NCI-H1694 (cell line): ENCODE results near the gene RAB33A.

ENCODE experiments used
- DNase-seq: peaks from one replicate; lab custom pipeline; 2025; lab: John Stamatoyannopoulos, UW

RAB33A gene

DNA sequence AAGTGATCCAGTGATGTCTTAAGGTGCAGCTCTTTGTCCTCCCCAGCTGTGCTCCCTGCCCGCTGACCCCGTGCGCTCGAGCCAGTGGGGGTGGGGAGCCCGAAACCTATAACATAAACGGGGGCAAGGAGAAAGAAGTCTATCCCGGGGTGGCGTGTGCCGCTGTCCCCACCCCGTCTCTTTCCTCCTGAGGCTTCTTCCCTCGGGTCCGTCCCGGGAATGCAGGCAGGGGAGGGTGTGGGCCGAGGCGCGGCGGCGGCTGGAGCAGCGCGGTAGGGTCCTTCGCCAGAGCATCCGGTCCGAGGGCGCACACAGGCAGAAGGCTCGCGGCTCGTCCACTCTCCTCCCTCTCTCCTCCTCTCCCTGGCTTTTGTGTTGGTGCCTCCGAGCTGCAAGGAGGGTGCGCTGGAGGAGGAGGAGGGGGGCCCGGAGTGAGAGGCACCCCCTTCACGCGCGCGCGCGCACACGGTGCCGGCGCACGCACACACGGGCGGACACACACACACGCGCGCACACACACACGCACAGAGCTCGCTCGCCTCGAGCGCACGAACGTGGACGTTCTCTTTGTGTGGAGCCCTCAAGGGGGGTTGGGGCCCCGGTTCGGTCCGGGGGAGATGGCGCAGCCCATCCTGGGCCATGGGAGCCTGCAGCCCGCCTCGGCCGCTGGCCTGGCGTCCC, at the start of gene RAB33A:
RAB33A (plus strand) TSS at position 517 of the 681 bp plus-strand sequence; CDS start at position 618, 101 bp downstream.
- peak; percentile 1 for DNase-seq

DNA sequence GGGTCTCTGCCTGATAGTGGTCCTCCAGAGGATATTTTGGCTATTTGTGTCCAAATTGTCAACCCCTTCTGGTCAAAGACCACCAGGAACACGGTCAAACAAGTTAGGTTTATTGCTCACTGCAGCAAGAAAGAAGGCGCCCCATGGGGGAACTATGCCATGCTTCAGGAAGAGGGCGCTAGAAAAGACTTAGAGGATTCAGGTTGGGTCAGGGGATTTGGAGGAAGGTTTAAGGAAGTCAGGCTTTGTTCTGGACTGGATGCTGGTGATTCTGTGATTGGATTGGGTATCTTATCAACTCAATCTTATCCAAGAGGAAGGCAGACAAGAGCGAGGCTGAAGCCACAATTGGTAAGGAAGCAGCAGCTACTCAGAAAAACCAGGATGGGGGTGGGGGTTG, 47.2 kb upstream of the RAB33A start:
- DNase-seq: no peak

DNA sequence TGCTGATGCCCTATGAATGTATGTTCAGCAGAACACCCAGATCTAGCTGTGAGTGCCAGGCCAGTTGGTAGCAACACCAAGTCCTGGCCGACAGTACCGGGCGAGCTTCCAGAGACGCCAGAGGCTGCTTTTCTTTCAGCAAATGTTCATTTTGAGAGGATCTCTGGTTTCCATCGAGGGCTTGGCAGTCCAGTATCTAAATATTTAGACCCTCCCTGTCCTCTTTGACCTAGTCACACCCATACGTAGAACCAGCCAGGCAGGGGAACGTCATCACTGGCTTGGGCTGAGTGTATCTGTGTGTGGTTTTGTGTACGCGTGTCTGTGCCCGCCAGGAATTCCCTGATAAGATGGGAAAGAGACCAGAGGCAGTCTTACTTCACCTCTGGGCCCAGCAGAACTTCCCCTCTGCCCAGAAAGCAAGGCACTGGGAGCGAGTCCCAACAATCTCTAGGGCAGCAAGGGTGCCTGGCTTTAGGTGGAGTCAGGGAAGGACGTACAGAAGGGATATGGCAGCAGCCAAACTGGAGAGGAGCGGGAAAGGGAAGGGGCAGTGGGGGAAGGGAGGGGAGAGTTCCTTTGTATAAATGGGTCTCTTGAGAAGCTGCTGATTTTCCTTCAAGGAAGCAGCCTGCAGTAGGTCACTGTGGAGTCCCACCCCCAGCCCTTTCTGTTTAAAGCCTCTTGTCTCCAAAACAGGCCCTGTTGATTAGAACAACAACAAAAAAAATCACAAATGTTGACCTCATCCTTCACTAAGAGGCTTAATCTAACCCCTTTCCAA, 46.5 kb upstream of the RAB33A start:
- no peak for DNase-seq

DNA sequence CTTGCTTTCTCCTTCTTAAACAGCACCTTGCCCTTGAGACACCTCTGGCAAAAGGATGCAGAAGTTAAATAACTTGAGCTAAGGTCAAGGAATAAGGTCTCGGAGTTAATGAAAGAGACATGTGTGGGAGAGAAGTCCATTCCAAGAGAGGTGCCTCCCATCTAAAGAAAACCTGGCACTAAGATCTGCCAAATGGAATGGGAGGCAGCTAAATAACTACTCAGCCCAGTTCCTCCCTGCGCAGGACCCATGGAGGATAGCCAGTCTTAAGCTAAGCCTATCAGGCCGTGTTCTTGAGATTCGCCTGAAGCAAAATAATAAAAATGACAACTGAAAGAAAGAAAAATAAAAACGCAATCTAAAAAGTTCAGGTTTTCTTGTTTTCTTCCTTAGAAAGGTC, 40.8 kb upstream of the RAB33A start:
- no peak for DNase-seq

DNA sequence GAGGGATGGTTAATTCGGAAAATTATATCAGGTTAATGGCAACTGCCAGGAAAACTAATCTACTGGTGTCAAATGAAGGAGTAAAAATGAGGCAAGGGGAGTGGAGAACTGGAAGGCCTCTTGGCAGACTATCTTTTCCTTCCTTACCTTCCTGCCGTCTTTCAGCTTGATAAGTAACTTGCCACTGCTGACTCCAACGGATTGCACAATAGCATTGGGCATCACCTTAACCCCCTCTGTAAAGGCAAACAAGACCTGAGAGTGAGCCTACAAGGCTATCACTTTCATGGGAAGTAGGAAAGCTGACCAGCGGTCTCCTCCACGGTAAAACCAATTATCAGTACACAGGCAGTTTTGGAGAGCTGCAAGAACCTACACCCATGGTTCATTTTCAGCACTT, 35.3 kb upstream of the RAB33A start:
- no peak for DNase-seq

DNA sequence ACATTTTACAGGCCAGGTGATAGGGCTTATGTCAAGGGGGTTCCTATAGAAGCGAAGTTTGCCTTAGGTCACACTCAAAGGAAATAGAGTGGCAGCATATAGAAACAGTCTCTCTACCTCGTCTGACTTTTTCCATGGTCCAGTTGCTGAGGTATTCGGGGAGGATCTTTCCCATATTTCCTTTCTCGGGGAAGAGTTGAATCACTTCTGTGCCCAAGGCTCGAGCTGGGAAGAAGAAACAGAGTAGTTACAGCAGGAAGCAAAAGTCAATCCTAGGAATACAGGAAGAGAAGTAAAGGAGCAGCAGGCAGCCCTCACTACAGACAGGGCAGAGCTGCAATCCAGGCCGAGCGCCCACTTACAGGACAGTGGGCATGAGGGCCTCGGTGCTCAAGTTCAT, 34.8 kb upstream of the RAB33A start:
- no peak for DNase-seq

DNA sequence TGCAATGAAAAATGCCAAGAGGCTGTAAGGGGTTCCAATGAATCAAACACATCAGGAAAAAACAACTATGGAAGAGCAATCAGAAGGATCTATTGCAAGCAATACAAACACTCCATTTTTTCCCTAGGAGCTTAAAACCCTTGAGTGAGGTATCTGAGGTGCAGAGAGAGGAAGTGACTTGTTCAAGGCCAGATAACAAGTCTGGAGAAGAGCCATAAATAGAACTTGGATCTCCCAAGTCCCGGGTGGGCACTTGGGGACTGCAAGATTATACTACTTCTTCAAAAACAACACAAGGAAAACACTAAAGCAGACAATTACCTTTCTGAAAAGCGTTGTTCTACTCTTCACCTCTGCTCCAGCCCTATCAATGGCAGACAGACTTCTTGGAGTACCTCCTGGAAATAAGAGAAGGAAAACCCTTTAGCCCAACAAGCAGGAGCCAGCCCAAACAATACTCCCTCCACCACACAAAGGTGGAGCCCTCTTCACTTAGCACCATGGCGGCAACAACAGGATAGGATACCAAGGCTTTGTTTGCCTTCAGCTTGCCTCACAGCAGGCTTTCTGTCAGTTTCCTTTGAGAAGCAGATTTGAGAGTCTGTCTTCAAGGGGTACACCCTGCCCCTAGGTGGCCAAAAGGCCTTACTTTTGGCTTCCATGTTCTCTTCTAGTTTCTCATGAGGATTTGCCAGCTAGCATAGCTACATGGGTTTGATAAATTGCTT, 32.1 kb upstream of the RAB33A start:
- DNase-seq: no peak

DNA sequence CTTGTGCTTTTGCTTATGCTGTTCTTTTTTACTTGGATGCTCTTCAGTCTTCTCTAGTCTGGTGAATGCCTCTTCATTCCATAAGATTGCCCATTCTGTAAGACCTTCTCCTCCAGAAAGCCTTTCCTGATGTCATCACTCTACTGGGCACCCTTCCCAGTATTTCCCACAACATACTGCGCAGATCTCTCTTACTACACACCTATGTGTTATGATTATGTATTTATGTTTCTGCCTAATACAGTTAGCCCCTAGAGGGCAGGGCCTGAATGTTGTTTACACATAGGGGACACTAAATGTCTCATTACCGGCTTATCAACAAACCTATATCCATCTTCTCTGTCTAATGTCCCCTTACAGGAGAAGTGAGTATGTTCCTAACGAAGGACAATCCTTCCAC, 27.3 kb upstream of the RAB33A start:
- no peak for DNase-seq

DNA sequence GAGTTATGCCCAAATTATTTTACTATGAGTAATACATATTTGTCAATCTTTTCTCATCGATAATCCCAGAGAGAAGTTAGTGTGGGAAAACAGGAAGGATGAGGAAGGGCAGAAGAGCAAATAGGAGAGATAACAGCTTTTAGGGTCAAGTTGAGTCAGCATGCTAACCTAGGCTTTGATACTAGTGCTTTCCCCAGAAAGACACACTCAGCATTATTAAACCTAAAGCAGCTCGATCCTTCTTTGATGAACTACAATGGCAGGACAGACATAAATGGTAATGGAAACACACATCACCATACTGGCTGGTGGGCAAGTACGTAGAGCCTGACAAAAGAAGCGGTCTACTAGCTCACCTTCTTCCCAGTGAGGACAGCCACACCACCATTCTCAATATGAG, 26.6 kb upstream of the RAB33A start:
- no peak for DNase-seq

DNA sequence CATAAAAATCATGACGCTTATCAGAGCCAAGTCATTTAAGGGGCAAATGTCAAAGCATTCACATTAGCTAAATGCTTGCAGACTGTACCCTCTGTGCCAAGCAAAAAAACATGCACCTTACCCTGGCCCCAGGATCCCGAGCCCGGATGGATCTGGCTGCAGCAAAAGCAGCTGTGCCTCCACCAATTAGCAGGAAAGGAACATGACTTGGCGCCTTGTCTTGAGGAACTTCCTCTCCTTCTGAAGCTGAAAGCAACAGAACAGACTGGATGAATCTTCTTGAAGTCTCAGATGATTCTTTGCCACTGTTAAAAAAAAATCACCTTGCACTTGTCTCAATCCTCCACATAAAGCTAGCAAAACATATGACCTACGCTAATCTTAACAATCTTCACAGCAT, 24.1 kb upstream of the RAB33A start:
- DNase-seq: no peak

DNA sequence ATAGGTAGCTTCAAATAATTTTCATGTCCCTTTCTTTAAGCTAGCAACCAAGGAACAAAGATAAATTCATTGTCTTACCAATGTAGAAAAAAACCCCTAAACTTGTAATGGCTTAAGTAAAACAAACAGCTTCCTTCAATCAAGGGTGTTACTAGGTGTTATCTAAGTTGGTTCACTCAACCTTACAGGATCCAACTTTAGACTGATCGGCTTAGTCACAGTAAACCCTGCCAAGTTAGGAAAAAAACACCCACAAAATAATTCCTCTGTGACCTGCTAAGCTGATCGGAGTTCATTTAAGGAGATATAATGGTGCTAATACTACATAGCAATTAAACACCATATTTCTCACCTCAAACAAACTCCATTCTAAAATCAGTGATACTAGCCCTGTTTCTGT, 16.2 kb upstream of the RAB33A start:
- no peak for DNase-seq

DNA sequence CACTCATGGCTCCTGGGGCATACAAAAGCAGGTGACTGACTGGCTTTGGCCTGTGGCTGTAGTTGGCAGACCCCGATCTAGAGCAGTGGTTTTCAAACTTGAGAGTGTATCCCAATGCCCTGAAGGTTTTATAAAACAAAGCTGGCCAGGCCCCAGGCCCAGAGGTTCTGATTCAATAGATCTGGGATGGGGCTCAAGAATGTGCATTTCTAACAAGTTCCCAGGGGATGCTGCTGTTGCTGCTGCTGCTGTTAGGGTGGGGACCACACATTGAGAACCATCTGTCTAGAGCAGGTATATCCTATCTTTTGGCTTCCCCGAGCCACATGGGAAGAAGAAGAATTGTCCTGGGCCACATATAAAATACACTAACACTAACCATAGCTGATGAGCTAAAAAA, 13.5 kb upstream of the RAB33A start:
- no peak for DNase-seq

DNA sequence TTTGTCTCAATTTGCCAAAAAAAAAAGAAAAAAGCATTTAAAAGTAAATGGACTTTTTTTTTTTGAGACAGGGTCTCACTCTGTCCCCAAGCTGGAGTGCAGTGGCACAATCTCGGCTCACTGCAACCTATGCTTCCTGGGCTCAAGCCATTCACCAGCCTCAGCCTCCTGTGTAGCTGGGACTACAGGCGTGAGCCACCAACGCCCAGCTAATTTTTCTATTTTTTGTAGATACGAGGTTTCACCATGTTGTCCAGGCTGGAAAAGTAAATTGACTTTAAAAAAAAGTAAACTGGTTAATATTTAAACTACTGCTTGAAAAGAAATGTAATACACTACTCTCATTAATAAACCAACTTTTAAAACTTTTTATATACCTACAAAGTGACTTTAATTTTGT, 12.0 kb upstream of the RAB33A start:
- DNase-seq: no peak

DNA sequence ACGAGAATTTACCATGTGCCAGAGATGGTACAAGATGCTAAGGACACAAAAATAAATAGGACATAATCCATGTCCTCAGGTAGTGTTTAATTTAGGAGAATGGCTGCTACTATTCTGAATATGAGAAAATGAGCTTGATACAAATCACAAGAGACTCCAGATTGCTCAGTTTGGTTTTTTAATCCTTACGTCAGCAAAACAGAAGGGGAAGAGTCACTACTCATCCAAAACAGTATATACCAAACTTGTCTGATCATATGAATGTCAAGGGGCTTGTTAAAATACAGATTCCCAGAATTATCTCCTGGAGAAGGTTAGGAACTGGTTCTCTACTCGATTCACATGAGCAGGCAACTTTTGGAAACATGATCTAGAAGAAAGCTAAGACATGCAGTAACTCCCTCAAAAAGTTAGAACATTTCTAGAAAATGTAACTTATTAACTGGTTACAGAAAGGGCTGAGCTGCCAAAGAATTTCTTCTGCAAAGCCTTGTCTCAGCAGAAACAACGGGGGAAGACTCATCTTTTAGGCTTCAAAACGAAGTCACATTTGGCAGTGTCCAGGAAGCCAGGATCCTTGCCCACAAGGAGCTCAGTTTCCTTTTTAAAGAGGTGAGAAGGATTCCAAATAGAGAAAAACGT, 9.5 kb upstream of the RAB33A start:
- DNase-seq: no peak

DNA sequence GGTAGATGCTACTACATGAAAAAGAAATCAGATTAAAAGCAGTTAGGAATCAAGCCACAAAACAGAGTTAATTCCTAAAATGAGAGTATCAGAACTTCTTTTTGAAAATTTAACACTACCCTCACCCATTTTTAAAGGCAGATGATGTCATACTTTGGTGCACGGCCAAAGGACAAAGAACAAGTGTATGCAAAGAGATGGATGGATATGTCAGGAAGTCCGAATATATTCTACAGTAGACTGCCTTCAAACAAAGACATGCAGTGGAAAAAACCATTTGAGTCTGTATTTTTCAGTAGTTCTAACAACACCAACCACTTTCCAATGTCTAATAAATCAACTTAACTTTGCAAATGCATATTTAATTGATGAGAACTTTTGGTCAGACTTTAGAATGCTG, 8.4 kb upstream of the RAB33A start:
- no peak for DNase-seq

DNA sequence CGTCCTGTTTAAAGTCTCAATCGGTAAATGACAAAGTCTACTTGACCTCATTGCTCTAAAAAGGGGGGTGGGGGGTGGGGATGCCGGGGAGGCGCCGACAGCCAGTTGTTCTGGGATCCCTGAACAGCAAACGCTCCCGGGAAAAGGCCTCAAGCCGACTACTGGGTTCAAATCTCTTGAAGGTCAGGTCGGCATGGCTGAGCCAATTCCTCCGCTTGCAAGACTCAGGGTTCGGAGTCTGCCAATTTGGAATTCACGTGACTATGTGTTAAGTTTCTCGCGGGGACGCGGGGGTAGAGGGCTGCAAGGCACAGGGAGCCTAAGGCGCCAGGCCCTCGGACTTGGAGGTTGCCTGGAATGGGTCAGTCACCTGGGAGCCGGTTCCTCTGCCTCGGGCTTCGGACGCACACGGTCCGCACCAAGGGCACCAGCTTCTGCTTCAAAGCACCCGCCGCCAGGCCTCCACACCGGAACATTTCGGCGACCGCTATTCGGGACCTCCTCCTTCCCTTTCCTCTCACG, 6.5 kb upstream of the RAB33A start:
- no peak for DNase-seq

DNA sequence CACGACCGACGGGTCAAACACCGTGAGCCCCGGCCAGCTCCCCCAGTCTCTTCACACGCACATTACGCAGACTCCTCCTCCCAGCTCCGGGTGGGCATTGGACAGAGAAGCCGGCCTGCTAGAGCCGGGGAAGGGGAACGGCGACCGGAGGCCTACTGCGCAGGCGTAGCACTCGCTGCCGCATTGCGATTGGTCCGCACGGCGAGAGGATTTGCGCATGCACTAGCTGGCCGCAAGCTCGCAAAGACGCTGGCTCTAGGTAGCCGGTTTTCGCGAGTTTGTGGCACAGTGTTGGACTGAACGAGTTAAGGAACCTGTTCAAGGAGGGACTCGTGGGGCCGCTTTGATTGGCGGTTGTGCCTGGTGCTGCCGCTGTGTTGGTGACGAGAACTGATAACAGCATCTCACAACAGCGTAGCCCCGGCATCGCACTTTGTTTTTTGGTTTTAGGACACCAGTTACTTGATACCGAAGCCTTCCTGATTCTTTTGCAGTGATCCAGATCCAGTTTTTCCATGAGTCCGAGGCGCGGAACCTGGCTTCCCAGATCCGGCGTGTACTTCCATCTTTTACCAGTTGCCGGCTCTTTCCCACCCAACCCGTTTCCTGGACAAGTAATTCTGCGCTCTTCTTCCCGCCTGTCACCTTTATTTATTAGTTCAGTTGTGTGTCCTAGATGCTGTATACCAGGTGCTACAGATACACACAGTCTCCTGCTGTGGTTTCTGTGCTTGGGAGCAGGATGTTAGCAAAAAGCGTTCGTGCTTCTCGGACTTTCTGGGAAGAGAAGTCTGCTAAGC, 5.9 kb upstream of the RAB33A start, which contains the start of gene AIFM1:
AIFM1 (minus strand) TSS at position 139 of the 800 bp plus-strand sequence. CDS start 185 bp downstream, outside the sequence.
- DNase-seq: peak; percentile 88

DNA sequence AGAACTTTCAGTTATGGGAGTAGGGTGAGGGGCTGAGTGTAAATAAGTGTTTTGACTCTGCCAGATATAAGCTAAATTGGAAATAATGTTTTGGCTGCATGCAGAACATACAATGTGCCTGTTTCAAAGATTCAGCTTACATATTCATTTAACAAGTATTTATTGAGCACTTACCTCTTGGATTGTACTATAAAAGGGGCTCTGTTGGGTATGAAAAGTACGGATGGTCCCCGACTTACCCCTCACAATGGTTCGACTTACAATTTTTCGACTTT, 5.3 kb upstream of the RAB33A start:
- no peak for DNase-seq

DNA sequence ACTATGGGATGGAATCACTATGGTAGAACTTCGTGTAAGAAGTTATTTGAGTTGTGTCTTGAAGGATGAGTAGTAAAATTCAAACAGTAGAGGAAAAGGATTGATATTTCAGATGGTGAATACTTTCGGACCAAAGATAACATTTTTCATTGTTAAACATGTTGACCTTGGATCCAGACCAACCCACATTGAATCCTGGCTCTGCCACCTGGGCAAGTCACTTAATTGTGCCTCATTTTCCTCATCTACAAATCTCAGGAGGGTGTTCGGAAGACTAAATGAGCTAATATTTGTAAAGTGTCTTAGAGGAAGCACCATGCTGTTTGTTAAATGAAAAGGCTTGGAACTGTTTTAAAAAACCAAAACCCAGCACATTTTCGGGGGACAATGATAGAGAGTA, 4.7 kb upstream of the RAB33A start:
- DNase-seq: no peak

DNA sequence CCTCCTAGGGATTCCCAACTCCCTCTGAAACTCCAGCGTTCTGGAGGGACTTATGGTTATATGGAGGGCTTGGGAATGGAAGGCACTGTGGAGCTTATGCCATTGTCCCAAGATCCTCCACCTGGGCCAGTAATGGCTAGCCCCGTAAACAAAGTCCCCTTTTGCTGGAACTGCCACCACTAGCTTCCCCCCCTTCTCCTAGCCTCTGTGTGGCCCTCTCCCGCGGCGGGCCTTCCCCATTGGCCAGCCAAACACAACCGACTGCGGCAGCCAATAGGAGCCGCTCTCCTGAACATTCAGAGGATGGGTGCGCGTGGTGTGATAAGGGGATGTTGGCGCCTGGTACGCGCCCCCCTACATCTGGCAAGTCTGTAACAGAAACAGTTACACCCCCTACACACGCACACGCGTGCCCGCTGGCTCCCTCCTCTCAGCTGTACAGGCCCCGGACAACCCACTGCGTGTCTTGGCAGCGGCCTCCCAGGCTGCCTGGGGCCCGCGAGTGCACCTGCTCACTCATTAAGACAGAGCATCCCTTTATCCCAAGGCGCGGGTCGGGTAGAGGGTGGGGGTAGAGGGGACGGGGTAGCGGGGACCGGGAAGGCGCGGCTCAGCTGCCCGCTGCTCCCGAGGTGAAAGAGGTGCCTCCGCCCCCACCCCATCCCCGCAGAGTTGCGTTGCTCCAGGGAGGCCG, 863 bp upstream of the RAB33A start:
- peak; percentile 67 for DNase-seq
